ENCODE results near the gene CSAG3.
"Not testable (repeated sequence)": the region's sequence is repeated elsewhere in the genome, so short reads cannot be mapped to it uniquely, and the experiment has no call there.

GRCh38 chrX:152734143-152734858 is 24.7 kb upstream of the CSAG3 start:
- not testable (repeated sequence) for TF ChIP-seq CTCF (conservative IDR thresholded peaks at IDR 0.05; ENCODE audit: low read length); EZH2phosphoT487 (IDR thresholded peaks at IDR 0.05; ENCODE audit: borderline replicate concordance, low read depth, low read length)

Data from OCI-LY7 (cell line).